ENCODE measurements around the gene GIT1. TPM values are rescaled to one million over a fixed set of nuclear protein-coding genes. Genes with fewer than 3 reads are reported as not detected.

GIT1 gene
- total and polyA plus RNA-seq, 2 experiments from 2014 or later = 15.9 to 60.9 TPM

- TF ChIP-seq ZNF462 (CRISPR knock-in tag; IDR thresholded peaks at IDR 0.05) (no peak), EZH2 (IDR thresholded peaks at IDR 0.05; ENCODE audit: low read depth, unreplicated experiment) (no peak), CREB1 (CRISPR knock-in tag; IDR thresholded peaks at IDR 0.05; ENCODE audit: low read depth) (no peak), POLR2AphosphoS5 (IDR thresholded peaks at IDR 0.05; ENCODE audit: low read depth) (no peak), ZNF114 (CRISPR knock-in tag; IDR thresholded peaks at IDR 0.05) (no peak), STAT1 (IDR thresholded peaks at IDR 0.05; ENCODE audit: unreplicated experiment) (no peak), ETS1 (IDR thresholded peaks at IDR 0.05) (no peak), NANOG (IDR thresholded peaks at IDR 0.05; ENCODE audit: borderline replicate concordance) (no peak), ZNF331 (CRISPR knock-in tag; IDR thresholded peaks at IDR 0.05; ENCODE audit: low read depth) (no peak)
- TF ChIP-seq, protein P1, sequence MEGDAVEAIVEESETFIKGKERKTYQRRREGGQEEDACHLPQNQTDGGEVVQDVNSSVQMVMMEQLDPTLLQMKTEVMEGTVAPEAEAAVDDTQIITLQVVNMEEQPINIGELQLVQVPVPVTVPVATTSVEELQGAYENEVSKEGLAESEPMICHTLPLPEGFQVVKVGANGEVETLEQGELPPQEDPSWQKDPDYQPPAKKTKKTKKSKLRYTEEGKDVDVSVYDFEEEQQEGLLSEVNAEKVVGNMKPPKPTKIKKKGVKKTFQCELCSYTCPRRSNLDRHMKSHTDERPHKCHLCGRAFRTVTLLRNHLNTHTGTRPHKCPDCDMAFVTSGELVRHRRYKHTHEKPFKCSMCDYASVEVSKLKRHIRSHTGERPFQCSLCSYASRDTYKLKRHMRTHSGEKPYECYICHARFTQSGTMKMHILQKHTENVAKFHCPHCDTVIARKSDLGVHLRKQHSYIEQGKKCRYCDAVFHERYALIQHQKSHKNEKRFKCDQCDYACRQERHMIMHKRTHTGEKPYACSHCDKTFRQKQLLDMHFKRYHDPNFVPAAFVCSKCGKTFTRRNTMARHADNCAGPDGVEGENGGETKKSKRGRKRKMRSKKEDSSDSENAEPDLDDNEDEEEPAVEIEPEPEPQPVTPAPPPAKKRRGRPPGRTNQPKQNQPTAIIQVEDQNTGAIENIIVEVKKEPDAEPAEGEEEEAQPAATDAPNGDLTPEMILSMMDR (conservative IDR thresholded peaks at IDR 0.05; ENCODE audit: low read depth in 2 of 2) = no peak
Observed at GRCh38 chr17:29624586-29624985, 35.1 kb upstream of the GIT1 start (continued).

All from GM23338 (cell line).